ENCODE data around the gene RBKS.

The RBKS gene

DNA sequence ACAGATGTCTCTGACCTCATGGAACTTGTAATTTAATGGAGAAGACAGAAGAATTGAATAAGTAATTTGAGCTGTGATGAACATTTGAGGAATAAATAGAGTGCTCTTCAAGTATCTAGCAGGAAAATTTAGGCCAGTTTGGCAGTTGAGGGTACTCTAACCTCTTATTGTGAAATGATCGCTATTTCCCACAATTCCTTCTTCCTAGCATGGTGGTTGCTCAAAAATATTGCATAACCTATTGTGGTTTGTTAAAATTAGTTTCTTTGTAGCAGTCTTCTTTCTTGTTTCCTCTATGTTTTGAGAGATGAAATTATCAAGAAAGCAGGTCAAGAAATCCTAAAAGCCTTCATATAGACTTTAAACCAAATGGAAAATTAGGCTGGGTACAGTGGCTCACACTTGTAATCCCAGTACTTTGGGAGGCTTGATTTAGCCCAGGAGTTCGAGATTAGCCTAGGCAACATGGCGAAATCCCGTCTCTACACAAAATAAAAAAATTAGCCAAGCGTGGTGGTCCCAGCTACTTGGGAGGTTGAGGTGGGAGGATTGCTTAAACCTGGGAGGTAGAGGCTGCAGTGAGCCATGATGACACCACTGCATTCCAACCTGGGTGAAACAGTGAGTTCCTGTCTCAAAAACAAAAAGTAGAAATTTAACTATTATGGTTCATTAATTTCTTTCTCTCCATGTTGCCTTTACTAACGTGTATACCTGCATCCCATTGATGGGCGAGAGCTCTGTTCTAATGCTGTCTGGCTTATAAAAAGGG lies 58.7 kb downstream of the RBKS start:
- no peak for DNase-seq (ENCODE audit: low read depth)

DNA sequence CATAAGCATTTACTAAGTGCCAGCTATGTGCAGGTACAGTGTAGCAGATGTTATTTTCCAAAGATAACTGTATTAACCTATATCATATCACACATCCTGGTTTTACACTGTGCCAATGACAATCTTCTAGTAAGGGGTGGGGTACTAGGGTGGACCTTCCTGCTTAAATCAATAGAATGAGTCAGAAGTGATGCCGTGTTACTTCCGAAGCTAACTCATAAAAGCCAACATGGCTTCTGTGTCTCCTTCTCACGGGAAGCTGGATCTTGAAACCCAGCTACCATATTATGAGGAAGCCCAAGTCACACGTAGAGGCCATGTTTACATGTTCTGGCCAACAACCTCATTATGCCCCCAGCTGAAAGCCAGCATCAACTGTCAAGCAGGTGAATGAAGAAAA lies 59.5 kb downstream of the RBKS start:
- DNase-seq (ENCODE audit: low read depth): no peak

DNA sequence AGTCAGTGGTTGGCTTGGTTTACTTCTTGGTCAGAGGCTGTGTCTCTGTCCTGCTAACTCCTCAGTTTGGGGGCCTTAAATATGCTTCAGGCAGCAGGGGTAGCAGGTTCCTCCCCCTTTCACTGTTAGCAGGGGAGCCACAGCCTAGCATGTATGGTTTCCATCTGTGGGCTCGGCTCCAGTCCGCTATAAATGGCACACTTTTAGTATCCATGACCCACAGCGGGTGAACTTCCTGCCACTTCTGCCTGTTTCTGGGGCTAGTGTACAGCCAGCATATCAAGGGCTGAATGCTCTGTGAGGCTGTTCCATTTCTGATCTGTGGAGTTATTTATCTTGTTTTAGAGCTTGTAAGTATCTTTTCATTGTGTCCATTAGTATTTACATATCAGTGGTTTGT lies 60.4 kb downstream of the RBKS start:
- DNase-seq (ENCODE audit: low read depth): no peak

DNA sequence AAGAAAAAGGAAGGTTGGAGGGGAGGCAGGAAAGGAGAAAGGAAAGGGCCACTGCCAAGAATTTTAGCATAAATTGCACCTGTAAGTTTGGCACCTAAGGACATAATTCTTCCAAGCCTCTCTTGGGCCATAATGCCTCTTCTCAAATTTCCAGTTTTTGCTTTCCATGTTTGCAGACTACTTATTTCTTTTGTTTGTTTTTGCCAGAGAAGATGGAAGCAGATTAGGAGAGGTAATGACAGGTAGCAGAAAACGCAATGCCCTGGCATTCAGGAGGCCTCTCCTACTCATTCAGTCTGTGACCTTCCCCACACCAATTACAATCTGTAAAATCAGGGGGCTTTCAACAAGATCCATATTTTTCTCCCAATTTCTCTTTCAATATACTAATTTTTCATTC lies 61.9 kb downstream of the RBKS start:
- DNase-seq (ENCODE audit: low read depth): no peak

DNA sequence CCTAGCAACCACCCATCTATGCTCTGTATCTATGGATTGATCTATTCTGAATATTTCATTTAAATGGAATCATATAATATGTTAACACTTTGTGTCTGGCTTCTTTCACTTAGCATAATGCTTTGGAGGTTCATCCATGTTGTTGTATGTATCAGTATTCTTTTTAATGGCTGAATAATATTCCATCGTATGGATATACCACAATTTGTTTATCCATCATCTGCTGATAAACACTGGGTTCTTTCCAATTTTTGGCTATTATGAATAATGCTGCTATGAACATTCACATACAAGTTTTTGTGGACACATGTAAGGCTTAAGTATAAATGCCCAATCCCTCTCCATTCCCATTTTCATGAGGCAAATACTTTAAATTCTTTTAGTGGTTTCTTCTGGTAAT lies 65.8 kb downstream of the RBKS start:
- DNase-seq (ENCODE audit: low read depth): no peak

DNA sequence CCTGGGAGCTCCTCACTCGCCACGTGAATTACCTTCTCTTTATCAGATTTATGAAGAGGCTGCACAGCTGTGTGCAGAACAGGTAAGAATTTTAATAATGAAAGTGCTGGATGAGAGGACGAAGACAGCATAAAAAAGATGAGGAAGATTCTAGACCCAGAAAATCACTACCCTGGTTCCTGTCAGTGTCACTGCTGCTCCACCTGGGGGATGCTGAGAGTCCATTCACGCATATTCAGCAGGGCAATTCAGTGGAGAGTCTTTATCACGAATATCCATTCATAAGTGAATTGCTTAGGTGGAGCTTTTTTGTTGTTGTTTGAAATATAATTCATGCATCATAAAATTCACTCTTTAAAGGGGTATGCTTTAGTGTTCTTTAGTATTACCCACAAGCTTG lies 66.6 kb downstream of the RBKS start:
- no peak for DNase-seq (ENCODE audit: low read depth)

DNA sequence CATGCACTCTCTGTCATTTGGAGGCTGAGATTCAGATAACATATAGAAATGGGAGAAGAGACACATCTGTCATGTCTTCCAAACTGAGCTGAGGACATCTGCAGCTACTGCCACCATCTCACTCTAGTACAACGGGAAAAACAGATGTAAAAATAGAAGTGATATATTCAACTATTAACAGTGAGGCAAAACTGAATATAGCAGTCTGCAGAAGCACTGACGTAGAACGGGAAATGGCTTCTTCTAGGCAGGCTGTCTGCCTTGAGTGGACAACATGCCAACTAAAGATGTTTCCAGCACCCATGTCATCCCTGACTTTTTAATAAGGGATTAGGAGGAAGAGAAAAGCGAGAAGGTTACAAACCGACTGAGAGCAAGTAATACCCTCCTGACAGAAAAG lies 67.1 kb downstream of the RBKS start:
- DNase-seq (ENCODE audit: low read depth): no peak

DNA sequence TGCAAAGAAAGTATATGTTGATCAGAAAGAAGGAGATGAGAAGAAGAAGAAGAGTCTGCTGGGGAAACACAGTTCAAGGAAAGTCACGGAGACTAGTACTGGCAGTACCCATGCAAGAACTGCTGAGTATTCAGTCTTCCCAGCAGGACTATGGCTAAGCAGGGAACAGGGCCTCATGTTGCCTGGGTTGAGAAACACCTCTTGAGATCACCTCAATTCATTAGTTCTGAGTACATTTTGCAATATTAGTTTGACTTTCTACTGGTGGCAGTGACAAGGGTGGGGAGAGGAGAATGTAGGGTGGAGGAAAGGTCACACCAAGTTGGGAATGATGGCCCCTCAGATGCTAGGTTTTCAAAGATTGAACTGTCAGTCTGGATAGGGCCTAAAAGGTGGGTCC lies 68.1 kb downstream of the RBKS start:
- no peak for DNase-seq (ENCODE audit: low read depth)

DNA sequence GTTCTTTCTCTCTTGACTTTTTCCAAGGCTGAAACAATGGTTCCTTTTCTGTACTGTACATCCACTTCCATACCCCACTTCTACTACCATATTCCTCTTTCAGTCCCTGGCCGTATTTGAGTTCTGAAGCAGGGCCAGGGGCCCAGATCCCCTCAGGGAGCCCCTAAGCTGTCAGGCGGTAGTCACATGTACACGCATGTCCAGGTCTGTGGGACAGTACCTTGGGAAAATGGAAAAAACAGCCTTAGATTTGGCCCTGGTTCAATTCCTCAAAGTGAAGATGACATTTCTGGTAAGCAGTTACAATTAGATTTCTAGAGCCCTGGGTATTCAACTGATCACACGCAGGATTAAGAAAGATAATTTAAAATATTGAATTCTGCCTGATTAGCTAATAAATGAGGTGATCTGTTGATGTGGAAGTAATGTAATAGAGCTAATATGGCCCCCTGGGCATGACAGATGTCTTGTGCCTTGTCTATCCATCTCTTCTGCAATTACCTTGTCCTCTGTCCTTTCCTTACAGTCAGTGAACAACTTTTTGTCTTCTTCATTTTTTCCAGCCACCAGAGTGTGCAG lies 74.2 kb downstream of the RBKS start:
- DNase-seq (ENCODE audit: low read depth): no peak

DNA sequence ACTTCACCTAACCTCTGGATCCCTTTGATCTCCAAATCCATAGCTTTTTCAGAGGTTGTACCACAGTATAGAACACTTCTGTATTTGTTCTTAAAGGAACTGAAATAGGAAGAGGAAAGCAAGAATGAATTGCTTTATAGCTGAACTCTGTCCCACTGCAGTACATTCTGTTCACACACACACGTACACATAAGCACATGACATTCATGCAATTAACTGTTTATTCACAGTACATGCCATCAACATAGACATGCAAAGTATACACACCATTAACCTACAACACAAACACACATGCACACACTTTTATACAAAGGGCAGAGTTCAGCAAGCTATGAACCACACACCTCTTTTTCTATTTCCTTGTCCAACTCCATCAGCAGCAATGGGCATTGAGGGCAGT lies 75.4 kb downstream of the RBKS start:
- no peak for DNase-seq (ENCODE audit: low read depth)

DNA sequence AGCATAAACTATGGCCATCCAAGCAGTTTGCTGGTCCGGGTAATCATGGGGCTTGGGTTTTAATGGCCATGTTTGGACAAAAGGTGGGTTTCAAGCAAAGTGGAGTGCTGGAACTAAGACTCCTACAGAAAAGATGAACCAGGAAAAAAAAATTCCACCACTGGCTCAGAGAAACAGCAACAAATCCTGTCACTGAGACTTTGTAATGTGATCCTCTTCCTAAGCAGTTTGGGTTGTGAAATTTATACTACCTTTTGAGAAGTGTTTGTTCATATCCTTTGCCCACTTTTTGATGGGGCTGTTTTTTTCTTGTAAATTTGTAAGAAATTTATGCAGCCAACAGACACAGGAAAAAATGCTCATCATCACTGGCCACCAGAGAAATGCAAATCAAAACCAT lies 78.4 kb downstream of the RBKS start:
- no peak for DNase-seq (ENCODE audit: low read depth)

DNA sequence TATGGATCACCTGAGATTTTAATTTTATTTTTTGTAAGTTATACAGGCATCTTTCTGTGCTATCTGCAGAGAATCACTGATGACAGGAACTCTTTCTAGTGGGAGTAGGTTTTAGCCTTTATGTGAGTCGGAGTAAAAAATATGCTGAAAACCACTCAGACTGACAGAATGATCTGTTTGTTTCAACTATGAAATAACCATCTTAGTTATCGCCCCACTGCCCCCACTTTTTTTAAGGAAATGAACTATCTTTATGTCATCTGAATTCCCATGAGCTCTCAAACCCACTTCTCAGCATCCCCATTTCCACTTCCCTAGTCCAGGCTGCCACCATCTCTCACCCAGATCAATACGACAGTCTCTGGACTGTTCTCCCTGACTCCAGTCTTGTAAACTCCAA lies 79.7 kb downstream of the RBKS start:
- DNase-seq (ENCODE audit: low read depth): no peak

DNA sequence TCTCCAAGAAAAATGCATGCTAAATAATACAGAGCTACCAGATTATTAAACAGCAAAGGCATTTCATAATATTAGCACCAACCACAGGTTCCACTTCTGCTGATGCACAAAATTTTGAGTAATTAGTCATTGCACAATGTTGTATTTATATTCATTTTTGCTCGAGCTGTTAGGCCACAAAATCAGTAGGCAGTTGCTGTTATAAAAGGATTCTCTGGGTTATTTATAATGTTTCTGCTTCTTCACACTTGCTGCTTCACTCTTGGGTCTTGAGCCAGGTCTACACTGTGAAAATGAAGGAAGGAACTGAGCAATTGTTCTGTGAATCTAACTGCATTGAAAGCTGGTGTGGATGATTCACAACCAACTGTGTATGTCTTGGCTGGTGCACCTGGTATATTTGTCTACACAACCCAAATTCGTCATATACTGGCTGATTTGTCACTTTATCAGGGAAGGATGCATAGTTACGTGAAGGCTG lies 80.4 kb downstream of the RBKS start:
- DNase-seq (ENCODE audit: low read depth): no peak

DNA sequence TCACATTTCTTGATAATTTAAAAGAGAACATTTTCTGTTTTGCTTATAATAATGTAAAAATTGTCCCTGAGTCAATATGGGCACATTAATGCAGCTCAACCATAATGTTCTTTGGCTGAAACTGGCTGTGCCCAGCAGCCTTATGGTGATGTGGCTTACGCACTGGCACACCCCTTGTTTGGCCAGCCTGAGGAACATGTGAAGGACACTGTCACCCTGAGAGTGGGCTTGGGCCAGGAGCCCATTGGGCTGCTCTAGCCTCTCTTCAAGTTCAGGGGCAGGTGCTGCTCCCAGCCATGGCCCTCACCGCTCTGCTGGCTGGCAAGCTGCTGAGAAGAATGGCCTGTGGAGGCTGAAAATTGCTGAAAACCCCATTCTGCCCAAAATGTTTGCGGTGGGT lies 81.2 kb downstream of the RBKS start:
- no peak for DNase-seq (ENCODE audit: low read depth)

DNA sequence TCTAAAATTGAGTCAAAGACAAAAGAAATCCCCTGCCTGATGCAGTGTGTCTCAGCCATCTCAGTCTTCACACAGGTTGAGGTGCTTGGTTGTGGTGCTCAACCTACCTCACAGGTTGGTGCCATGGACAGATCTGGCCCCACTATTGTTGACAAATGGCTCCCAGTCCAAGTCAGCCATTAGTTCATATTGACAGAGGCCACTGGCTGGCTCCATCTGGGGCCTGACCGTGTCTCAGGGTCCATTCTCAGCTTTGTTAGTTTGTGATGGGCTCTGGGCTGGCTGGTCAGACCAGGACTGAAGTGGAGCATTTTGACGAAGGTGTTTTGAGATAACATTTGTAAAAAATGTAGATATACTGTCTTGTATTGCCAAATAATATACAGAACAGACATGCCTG lies 81.8 kb downstream of the RBKS start:
- no peak for DNase-seq (ENCODE audit: low read depth)

DNA sequence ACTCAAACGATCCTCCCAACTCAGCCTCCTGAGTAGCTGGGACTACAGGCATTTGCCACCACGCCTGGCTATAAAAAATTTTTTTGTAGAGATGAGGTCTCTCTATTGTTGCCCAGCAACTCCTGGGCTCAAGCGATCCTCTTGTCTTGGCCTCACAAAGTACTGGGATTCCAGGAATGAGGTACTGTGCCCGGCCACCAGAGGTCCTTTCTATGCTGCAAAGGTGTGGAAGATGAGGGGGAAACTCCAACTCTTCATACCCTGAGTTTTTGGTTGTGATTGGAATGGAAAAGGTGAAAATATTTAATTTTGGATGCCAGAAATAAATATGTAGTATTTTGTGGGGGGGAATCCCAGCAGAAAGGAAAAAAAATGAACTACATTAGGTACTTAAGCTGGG lies 82.7 kb downstream of the RBKS start:
- DNase-seq (ENCODE audit: low read depth): no peak

DNA sequence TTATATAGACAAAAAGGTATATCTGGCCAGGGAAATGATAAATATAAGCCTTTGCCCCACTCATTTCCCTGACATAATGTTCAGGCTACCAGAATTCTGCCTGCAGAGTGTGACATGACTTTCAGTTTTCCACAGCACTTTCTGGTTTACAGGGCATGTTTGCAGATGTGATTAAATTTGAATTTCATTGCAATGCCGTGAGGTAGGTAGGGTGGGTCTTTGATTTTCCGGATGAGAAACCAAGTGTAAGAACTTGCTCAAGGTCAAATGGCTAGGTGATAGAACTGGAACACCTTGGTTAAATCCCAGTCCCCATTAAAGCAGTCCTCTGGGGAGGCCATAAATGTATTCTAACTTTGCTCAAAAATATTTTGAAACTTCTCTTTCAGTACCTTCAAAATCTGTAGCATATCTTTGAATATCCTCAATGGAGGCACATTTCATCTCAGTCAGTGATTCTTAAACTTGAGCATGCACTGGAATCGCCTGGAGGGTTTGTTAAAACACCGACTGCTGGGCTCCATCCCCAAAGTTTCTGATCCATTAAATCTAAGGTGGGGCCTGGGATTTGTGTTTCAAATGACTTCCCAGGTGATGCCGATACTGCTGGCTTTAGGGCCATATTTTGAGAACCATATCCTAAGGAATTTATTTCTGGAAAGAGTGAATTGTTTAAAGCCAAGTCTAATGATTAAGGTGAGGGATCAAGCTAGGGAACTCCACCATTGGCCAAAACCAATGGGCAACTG lies 83.7 kb downstream of the RBKS start:
- DNase-seq (ENCODE audit: low read depth): no peak

DNA sequence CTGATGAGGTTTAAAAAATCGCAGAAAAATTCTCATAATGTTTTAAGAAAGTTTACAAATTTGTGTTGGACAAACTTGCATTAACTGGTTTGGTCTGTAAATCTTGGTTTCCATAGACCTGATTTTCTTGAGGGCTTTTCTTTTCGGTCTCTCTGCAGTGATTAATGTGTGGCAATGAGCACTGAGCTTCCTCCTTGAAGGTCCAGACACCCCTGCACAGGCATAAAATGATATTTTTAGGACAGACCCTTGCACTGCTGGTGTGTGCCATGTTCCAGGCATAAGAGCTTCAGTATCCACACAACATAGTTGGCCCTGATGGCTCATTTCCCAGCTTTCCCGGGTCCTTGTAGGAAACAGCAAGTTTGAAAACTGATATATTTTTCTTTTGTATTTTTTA lies 85.0 kb downstream of the RBKS start:
- DNase-seq (ENCODE audit: low read depth): no peak

DNA sequence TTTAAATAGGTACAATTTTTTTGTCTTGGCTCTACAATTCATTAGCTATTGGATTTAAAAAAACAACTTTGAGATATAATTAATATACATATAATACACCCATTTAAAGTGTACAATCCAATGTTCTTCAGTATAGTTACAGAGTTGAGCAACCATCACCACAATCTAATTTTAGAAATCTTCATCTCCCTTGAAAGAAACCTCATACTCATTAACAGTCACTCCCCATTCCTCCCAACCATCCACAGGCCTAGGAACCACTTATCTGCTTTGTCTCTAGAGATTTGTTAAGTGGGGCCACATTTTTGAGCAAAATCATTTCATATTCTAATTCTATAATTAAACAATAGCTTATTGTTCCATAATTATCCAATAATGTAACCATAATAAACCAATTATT lies 86.0 kb downstream of the RBKS start:
- DNase-seq (ENCODE audit: low read depth): no peak

DNA sequence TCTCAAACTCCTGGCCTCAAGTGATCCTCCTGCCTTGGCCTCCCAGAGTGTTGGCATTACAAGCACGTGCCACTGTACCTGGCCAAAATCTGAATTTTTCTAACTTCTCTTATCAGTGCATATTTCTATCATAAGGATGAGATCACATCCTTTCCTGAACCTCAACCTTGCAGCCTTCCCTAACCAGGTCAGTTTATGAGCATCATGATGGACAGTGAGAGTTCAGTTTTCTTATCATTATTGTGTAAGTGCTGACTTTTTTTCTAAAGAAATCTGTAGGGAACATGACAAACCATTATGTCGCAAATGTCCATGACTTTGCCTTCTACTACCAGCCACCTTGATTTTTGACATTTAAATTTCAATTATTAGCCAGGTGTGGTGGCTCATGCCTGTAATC lies 87.1 kb downstream of the RBKS start:
- DNase-seq (ENCODE audit: low read depth): no peak

DNA sequence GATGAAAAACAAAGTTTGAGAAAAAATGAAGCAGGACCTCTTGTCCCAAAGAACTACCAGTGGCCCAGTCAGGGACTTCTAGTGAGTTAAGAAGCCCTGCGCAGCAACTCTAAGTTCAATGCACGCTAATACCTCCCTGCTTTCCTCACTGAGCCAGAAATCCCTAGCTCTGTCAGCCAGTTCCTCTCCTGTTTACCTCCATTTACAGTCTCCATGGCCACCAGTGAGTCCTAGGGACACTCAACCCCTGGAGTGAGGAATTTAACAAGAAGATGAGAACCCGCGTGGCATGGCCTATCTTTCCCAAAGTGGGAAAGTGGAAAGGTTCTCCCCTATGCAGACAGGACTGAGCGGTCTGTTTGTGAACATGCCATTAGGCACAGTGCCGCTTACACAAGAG lies 87.6 kb downstream of the RBKS start:
- no peak for DNase-seq (ENCODE audit: low read depth)

DNA sequence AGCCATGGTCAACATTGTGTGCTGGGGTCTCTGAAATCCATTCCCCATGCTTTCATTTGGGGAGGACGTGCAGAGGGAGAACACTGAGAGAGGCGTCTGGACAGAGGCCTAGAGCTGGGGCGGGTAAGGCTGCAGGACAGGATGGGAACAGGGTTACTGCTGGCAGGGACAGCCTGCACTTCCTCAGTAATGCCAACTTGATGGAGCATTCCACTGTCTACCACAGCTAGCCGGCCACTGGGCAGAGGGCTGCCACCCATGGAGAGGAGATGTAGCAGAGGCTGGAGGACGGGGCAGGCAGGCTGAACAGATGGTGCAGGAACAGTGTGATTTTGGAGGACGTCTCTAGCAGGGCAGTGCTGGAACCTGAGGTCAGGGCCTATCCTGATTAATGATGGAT lies 89.3 kb downstream of the RBKS start:
- DNase-seq (ENCODE audit: low read depth): no peak

DNA sequence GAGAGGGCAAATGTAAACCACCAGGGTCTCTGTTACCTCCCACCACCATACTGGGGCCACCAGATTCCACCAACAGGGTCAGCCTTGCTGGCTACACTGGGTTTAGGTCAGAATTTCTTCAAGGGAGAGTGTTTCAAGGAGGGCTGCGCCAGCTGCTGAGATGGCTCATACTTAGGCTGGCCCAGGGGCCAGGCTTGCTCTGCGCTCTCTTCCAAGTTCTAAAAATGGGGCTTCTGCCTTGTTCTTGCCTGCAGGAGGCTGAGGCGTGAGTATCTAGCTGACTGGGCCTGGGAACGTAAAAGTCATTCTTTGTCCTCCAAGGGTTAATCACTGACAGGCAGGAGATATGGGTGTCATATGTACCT lies 90.6 kb downstream of the RBKS start:
- DNase-seq (ENCODE audit: low read depth): no peak
